Glomerular visceral epithelial cell (primary cell): ENCODE results near the gene TDRD15.
A peak's percentile ranks its signal among the peaks of the same experiment; 100 is the strongest.
"Not testable (repeated sequence)": the region's sequence is repeated elsewhere in the genome, so short reads cannot be mapped to it uniquely, and the experiment has no call there.

Experiments used
- DNase-seq: peaks from one replicate; pipeline ENCODE4 v3.0.0-alpha.2; 2016; ENCODE audit errors: extremely low spot score

The TDRD15 gene

GRCh38 chr2:21123473-21124393 is at the start of gene TDRD15:
TDRD15 (plus strand) TSS chr2:21123968; CDS start chr2:21137468, 13,500 bp downstream.
- no peak for DNase-seq

- no peak for DNase-seq
Observed at GRCh38 chr2:21078296-21078695, 45.5 kb upstream of the TDRD15 start.

- no peak for DNase-seq
Observed at GRCh38 chr2:21083482-21083881, 40.3 kb upstream of the TDRD15 start.

- DNase-seq, result no peak
Observed at GRCh38 chr2:21084401-21084800, 39.4 kb upstream of the TDRD15 start.

- no peak for DNase-seq
Observed at GRCh38 chr2:21092308-21092869, 31.4 kb upstream of the TDRD15 start.

GRCh38 chr2:21095178-21095577 is 28.6 kb upstream of the TDRD15 start:
- DNase-seq, result no peak

- DNase-seq, result no peak
Observed at GRCh38 chr2:21095714-21096113, 28.1 kb upstream of the TDRD15 start.

- no peak for DNase-seq
Observed at GRCh38 chr2:21096458-21096857, 27.3 kb upstream of the TDRD15 start.

- DNase-seq, result no peak
Observed at GRCh38 chr2:21097331-21097730, 26.4 kb upstream of the TDRD15 start.

- no peak for DNase-seq
Observed at GRCh38 chr2:21098294-21098693, 25.5 kb upstream of the TDRD15 start.

GRCh38 chr2:21099281-21099907 is 24.4 kb upstream of the TDRD15 start:
- no peak for DNase-seq

- not testable (repeated sequence) for DNase-seq
Observed at GRCh38 chr2:21101514-21102155, 22.1 kb upstream of the TDRD15 start.

- DNase-seq, result no peak
Observed at GRCh38 chr2:21102356-21102755, 21.4 kb upstream of the TDRD15 start.

- no peak for DNase-seq
Observed at GRCh38 chr2:21103274-21103891, 20.4 kb upstream of the TDRD15 start.

GRCh38 chr2:21104030-21104660 is 19.6 kb upstream of the TDRD15 start:
- DNase-seq, result no peak

GRCh38 chr2:21111012-21111411 is 12.8 kb upstream of the TDRD15 start:
- DNase-seq, result no peak

- DNase-seq, result no peak
Observed at GRCh38 chr2:21117688-21118087, 6.1 kb upstream of the TDRD15 start.

- peak; percentile 11 for DNase-seq
Observed at GRCh38 chr2:21118302-21118920, 5.4 kb upstream of the TDRD15 start.

- no peak for DNase-seq
Observed at GRCh38 chr2:21131861-21132260, 8.1 kb downstream of the TDRD15 start.

GRCh38 chr2:21135585-21135984 is 11.8 kb downstream of the TDRD15 start:
- no peak for DNase-seq

GRCh38 chr2:21142149-21142548 is 18.4 kb downstream of the TDRD15 start:
- DNase-seq, result no peak
